Erythroblast (primary cell): ENCODE results near the gene STRN4.
A peak's percentile ranks its signal among the peaks of the same experiment; 100 is the strongest.

Experiments used
- DNase-seq, 2 experiments: peaks; one replicate each; lab custom pipeline; 2025; lab: John Stamatoyannopoulos, UW
- GATA1 ChIP-seq: IDR thresholded peaks from 2 replicates; pipeline ENCODE4 v1.6.1; 2011; ENCODE audit warnings: low read depth, mild to moderate bottlenecking, control low read depth, low read length, moderate library complexity
- POLR2A ChIP-seq: IDR thresholded peaks from 2 replicates; pipeline ENCODE4 v1.6.1; 2011; ENCODE audit warnings: mild to moderate bottlenecking, low read length

STRN4 gene

DNA sequence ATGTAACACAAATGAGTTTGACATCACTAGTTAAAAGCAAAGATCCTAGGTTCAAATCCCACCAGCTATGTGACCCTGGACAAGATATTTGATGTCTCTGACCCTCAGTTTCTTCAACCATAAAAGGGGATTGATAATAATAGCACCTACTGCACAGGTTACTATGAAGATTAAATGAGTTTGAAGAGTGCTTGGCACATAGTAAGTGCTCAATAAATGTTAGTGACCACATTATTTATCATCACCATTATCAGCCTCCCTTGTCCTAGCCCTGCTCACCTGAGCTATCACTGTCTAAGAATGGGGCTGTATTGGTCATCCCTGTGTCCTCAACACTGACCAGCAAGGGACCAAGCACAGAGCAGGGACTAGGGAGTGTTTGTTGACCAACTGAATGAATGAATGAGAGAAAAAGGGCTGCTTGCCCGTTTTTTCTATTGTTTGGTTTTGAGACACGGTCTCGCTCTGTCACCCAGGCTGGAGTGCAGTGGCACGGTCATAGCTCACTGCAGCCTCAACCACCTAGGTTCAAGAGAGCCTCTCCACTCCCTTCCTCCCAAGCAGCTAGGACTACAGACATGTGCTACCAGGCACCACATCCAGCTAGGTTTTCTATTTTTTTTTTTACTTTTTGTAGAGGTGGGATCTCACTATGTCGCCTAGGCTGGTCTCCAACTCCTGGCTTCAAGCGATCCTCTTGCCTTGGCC lies 58.7 kb downstream of the STRN4 start:
- TF ChIP-seq GATA1 = no peak

DNA sequence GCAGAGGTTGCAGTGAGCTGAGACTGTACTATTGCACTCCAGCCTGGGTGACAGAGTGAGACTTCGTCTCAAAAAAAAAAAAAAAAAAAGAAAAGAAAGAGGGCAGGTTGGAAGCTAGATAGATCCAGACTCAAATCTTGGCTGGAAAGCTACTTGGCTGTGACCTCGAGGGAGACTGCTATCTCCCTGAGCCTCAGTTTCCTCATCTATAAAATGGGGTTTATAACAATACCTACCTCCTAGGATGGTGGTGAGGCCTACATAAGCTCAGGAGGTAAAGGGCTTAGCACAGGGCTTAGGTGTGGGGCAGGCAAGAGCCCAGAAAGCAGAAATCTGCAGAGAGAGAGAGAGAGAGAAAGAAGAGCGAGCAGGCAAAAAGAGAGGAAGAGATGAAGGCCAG lies 61.1 kb downstream of the STRN4 start:
- no peak for TF ChIP-seq POLR2A
- DNase-seq = no peak

More for the DNA sequence above, 58.7 kb downstream of the STRN4 start:
- no peak for DNase-seq

- peak; percentile 53 to 63 for DNase-seq
- TF ChIP-seq POLR2A = no peak
- no peak for TF ChIP-seq GATA1
Measured at GRCh38 chr19:46678110-46678732, 68.0 kb downstream of the STRN4 start.

DNA sequence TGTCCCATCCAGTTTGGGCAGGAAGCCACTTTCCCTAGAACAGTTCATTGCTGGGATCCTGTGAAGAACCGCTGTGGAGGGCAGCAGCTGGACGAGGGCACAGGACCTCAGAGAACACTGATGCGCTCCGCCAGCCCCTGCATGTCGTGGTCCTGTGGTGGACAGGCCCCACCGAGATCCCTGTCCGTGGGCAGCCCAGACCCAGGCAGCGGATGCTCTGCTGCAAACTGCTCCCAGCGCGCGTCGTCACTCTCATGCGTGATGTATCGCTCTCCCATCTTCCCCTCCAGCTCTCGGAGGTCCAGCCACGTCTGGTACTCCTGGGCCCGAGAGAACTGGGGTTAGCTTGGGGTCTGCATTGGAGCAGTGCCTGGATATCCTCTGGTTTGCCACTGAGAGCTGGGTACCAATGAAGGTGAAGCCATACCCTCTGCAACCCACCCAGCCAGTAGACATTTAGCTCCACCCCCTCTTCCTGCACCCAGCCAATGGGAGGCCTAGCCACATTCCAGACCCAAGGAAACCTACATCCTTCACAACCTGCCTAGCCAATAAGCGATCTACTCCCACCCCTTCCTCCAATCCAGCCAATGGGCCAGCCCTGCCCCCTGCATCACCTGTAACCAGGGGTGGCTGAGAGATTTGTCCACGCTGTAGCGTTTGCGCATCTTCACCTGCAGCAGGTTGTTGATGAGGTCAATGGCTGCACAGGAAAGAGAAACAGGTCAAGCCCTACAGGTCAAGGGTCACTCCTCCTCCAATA lies 71.7 kb downstream of the STRN4 start:
- no peak for TF ChIP-seq POLR2A
- TF ChIP-seq GATA1 = no peak
- no peak for DNase-seq

GRCh38 chr19:46670813-46671212 lies 75.4 kb downstream of the STRN4 start:
- TF ChIP-seq GATA1 = no peak
- TF ChIP-seq POLR2A = no peak
- no peak for DNase-seq
